Measurements from ENCODE around the gene SLC11A2. TPM values are rescaled to one million over a fixed set of nuclear protein-coding genes. Genes with fewer than 3 reads are reported as not detected.

Gene SLC11A2
- total and polyA plus RNA-seq, 2 experiments from 2014 or later: 19.4 to 48.9 TPM

DNA sequence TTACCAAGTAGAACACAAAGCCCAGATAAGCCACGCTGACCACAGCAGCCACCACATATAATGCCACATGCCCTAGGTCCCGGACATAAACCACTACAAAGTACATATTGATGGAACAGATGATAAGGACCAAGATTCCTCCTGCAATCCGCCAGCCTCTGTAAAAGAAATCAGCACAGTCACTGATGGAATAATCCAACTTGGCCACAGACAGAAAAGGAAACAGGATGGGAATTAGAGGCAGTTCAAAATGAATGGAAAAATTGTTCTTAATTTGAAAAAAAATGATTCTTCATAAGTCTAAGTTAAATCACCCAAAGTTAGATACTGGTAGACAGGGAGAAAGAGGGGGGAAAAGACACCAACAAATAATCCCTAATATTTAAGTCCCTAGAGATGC, 35.4 kb downstream of the SLC11A2 start:
- Histone ChIP-seq H3K4me3 (no peak overlapping the region), H2AFZ (no peak overlapping the region), H4K20me1 (replicated peaks; ENCODE audit: insufficient read depth) (no peaks in the 10 kb centered on the region), H3K27me3 (ENCODE audit: insufficient read depth) (no peaks in the 10 kb centered on the region), H3K79me2 (replicated peaks; ENCODE audit: insufficient read depth) (no peaks in the 10 kb centered on the region), H3K27ac (ENCODE audit: low read depth) (no peak overlapping the region), H3K9me2 (ENCODE audit: insufficient read depth) (no peaks in the 10 kb centered on the region), H3K4me1 (ENCODE audit: insufficient read depth) (no peaks in the 10 kb centered on the region), H3K4me2 (no peak overlapping the region), H3F3A (replicated peaks; ENCODE audit: low read depth) (no peaks in the 10 kb centered on the region), H3K36me3 (ENCODE audit: insufficient read depth) (peaks cover 29% of the 10 kb centered on the region)
- Mint-ChIP-seq H3K4me1 (no peaks in the 10 kb centered on the region), H3K27me3 (ENCODE audit: insufficient read depth, low read depth, poor library complexity) (no peaks in the 10 kb centered on the region), H3K9me3 (no peaks in the 10 kb centered on the region), H3K27ac (no peak overlapping the region), H3K36me3 (ENCODE audit: low read depth) (peaks cover 65% of the 10 kb centered on the region), H3K4me3 (no peak overlapping the region)
- TF ChIP-seq, protein P1, sequence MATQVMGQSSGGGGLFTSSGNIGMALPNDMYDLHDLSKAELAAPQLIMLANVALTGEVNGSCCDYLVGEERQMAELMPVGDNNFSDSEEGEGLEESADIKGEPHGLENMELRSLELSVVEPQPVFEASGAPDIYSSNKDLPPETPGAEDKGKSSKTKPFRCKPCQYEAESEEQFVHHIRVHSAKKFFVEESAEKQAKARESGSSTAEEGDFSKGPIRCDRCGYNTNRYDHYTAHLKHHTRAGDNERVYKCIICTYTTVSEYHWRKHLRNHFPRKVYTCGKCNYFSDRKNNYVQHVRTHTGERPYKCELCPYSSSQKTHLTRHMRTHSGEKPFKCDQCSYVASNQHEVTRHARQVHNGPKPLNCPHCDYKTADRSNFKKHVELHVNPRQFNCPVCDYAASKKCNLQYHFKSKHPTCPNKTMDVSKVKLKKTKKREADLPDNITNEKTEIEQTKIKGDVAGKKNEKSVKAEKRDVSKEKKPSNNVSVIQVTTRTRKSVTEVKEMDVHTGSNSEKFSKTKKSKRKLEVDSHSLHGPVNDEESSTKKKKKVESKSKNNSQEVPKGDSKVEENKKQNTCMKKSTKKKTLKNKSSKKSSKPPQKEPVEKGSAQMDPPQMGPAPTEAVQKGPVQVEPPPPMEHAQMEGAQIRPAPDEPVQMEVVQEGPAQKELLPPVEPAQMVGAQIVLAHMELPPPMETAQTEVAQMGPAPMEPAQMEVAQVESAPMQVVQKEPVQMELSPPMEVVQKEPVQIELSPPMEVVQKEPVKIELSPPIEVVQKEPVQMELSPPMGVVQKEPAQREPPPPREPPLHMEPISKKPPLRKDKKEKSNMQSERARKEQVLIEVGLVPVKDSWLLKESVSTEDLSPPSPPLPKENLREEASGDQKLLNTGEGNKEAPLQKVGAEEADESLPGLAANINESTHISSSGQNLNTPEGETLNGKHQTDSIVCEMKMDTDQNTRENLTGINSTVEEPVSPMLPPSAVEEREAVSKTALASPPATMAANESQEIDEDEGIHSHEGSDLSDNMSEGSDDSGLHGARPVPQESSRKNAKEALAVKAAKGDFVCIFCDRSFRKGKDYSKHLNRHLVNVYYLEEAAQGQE (IDR thresholded peaks at IDR 0.05; ENCODE audit: unreplicated experiment): no peak
- no peak for TF ChIP-seq ZNF114 (CRISPR knock-in tag; IDR thresholded peaks at IDR 0.05)
- TF ChIP-seq ZNF462 (CRISPR knock-in tag; IDR thresholded peaks at IDR 0.05): no peak
- TF ChIP-seq CTCF (conservative IDR thresholded peaks at IDR 0.05; ENCODE audit: low read depth in 2 of 2): no peak
- no peak for TF ChIP-seq EZH2phosphoT487 (IDR thresholded peaks at IDR 0.05; ENCODE audit: unreplicated experiment)
- TF ChIP-seq CREB1 (CRISPR knock-in tag; IDR thresholded peaks at IDR 0.05; ENCODE audit: low read depth): no peak
- TF ChIP-seq EZH2 (IDR thresholded peaks at IDR 0.05; ENCODE audit: low read depth, unreplicated experiment): no peak
- TF ChIP-seq STAT1 (IDR thresholded peaks at IDR 0.05; ENCODE audit: unreplicated experiment): no peak
- no peak for TF ChIP-seq POLR2AphosphoS5 (IDR thresholded peaks at IDR 0.05; ENCODE audit: low read depth)
- TF ChIP-seq ZNF331 (CRISPR knock-in tag; IDR thresholded peaks at IDR 0.05; ENCODE audit: low read depth): no peak
- TF ChIP-seq JUNB (IDR thresholded peaks at IDR 0.05; ENCODE audit: unreplicated experiment): no peak
- TF ChIP-seq ETS1 (IDR thresholded peaks at IDR 0.05): no peak
- no peak for TF ChIP-seq NANOG (IDR thresholded peaks at IDR 0.05; ENCODE audit: borderline replicate concordance)
- ATAC-seq (no peak), DNase-seq (ENCODE audit: low spot score) (no peak)

Measured in GM23338 (cell line).